NT2/D1 (cell line): Measurements from ENCODE around the gene APBA1.

Source experiments
- SUZ12 ChIP-seq: IDR thresholded peaks from 2 replicates; pipeline ENCODE4 v1.6.1; 2011; ENCODE audit not compliant: insufficient read length, insufficient read depth; ENCODE audit errors: extremely low read depth
- YY1 ChIP-seq: IDR thresholded peaks from 2 replicates; pipeline ENCODE4 v1.6.1; 2011; ENCODE audit not compliant: insufficient read length, insufficient read depth

DNA sequence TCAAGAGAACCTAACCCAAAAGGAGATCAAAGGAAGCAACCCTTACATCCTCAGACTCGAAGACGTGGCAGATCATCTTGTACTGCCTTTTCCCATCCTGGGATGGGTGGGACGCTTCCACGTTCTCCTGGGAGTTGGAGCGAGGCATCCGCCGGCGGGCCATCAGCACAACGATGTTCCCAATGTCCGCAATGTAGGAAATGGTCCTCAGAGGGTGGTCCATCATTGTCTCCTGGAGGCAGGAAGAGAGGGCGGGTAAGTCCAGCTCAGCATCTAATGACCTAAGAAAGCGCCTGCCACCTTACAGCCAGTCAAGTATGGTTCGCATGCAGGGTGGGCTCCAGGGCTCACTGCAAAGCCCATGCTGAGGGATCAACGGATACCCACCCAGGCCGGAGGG, 216.0 kb downstream of the APBA1 start:
- TF ChIP-seq YY1 (no peak), SUZ12 (no peak)
